K562 (cell line): Measurements from ENCODE around the gene VMP1. TPM values are rescaled to one million over a fixed set of nuclear protein-coding genes. Genes with fewer than 3 reads are reported as not detected.

ENCODE experiments used
- CAMTA2 ChIP-seq: fragments of 250-450 bp; sonication (Bioruptor Pico); conservative IDR thresholded peaks from 2 replicates; pipeline ENCODE4 v1.5.1; 2022
- CBFA2T2 ChIP-seq: fragments of 450-650 bp; conservative IDR thresholded peaks from 2 replicates; pipeline ENCODE4 v1.6.1; 2017; ENCODE audit warnings: mild to moderate bottlenecking
- CEBPG ChIP-seq, 3 experiments: fragments of 200-800 bp in 1 of 3; sonication (Bioruptor generic) in 1 of 3; sonication (generic) in 1 of 3; formaldehyde crosslinking in 1 of 3; IDR thresholded peaks in 2 of 3; conservative IDR thresholded peaks in 1 of 3; 2 replicates each; pipeline versions ENCODE4 v1.6.1 to v1.8.0; 2016 to 2022; ENCODE audit warnings: missing compliant biosample characterization in 2 of 3, missing genetic modification characterization in 2 of 3, mild to moderate bottlenecking in 1 of 3, missing genetic modification reagents in 1 of 3
- CTCF ChIP-seq, 3 experiments: IDR thresholded peaks in 2 of 3; conservative IDR thresholded peaks in 1 of 3; 2 replicates each; pipeline ENCODE4 v1.5.1; 2011 to 2012; ENCODE audit warnings: low read length in 3 of 3, mild to moderate bottlenecking in 3 of 3, control low read depth in 2 of 3, improper control_type of control experiment in 1 of 3, inconsistent platforms in 1 of 3, low read depth in 1 of 3, mixed read lengths in 1 of 3, moderate library complexity in 1 of 3; ENCODE audit not compliant: insufficient read depth in 2 of 3
- ELK1 ChIP-seq: sonication (generic); formaldehyde crosslinking; IDR thresholded peaks from 2 replicates; pipeline ENCODE4 v1.8.1; 2022; ENCODE audit warnings: missing genetic modification reagents
- FOXK1 ChIP-seq: sonication (generic); formaldehyde crosslinking; IDR thresholded peaks from 2 replicates; pipeline ENCODE4 v1.8.0; 2022; ENCODE audit warnings: missing genetic modification reagents, mild to moderate bottlenecking, borderline replicate concordance
- HDAC2 ChIP-seq: fragments of 450-650 bp; IDR thresholded peaks from 2 replicates; pipeline ENCODE4 v1.6.1; 2016; ENCODE audit warnings: mild to moderate bottlenecking
- HMBOX1 ChIP-seq: sonication (generic); IDR thresholded peaks from 2 replicates; pipeline ENCODE4 v1.6.1; 2016
- MAFG ChIP-seq: fragments of 450-650 bp; conservative IDR thresholded peaks from 2 replicates; pipeline ENCODE4 v1.6.1; 2016; ENCODE audit warnings: missing genetic modification characterization, missing compliant biosample characterization
- NR2C2 ChIP-seq, 2 experiments: fragments of 200-800 bp in 1 of 2; sonication (Bioruptor generic) in 1 of 2; sonication (generic) in 1 of 2; formaldehyde crosslinking in 1 of 2; IDR thresholded peaks; 2 replicates each; pipeline versions ENCODE4 v1.6.1 to v1.8.0; 2016 to 2022; ENCODE audit warnings: mild to moderate bottlenecking in 1 of 2, missing compliant biosample characterization in 1 of 2, missing genetic modification characterization in 1 of 2, missing genetic modification reagents in 1 of 2
- PHF21A ChIP-seq: fragments of 450-650 bp; IDR thresholded peaks from 2 replicates; pipeline ENCODE4 v1.6.1; 2017; ENCODE audit warnings: low read depth, borderline replicate concordance
- PRPF4 ChIP-seq: fragments of 200-400 bp; formaldehyde crosslinking; IDR thresholded peaks from one replicate; pipeline ENCODE4 v1.6.1; 2017; ENCODE audit warnings: low read length, low read depth, mild to moderate bottlenecking; ENCODE audit not compliant: insufficient read depth, poor library complexity, severe bottlenecking
- PTRF ChIP-seq: fragments of 450-650 bp; IDR thresholded peaks from 2 replicates; pipeline ENCODE4 v1.6.1; 2016; ENCODE audit warnings: mild to moderate bottlenecking, missing genetic modification characterization, missing compliant biosample characterization
- PURB ChIP-seq: sonication (generic); formaldehyde crosslinking; IDR thresholded peaks from 2 replicates; pipeline ENCODE4 v1.9.0; 2021; ENCODE audit warnings: low read depth, mild to moderate bottlenecking, missing genetic modification reagents
- RBM39 ChIP-seq: fragments of 200-400 bp; formaldehyde crosslinking; optimal IDR thresholded peaks from 2 replicates; pipeline ENCODE3; 2018; ENCODE audit warnings: low read depth, low read length
- RFX7 ChIP-seq: fragments of 250-450 bp; sonication (Bioruptor Pico); IDR thresholded peaks from 2 replicates; pipeline ENCODE4 v1.5.1; 2021; ENCODE audit warnings: mild to moderate bottlenecking
- TAF1 ChIP-seq: IDR thresholded peaks from 2 replicates; pipeline ENCODE4 v1.6.1; 2011; ENCODE audit warnings: mild to moderate bottlenecking, low read length, moderate library complexity; ENCODE audit not compliant: insufficient read depth, control insufficient read depth, severe bottlenecking; ENCODE audit errors: extremely low read depth
- YBX1 ChIP-seq: fragments of 450-650 bp; IDR thresholded peaks from 2 replicates; pipeline ENCODE4 v1.7.1; 2016; ENCODE audit warnings: mild to moderate bottlenecking
- ZBED1 ChIP-seq: IDR thresholded peaks from 2 replicates; pipeline ENCODE4 v1.6.1; 2014
- ZKSCAN3 ChIP-seq: fragments of 250-450 bp; sonication (Bioruptor Pico); IDR thresholded peaks from 2 replicates; pipeline ENCODE4 v1.4.0; 2020
- ZNF140 ChIP-seq: fragments of 250-450 bp; sonication (Bioruptor Pico); IDR thresholded peaks from 2 replicates; pipeline ENCODE4 v1.8.0; 2021; ENCODE audit warnings: moderate library complexity, mild to moderate bottlenecking, inconsistent platforms
- ZNF384 ChIP-seq: IDR thresholded peaks from 2 replicates; pipeline ENCODE4 v1.6.1; 2012; ENCODE audit warnings: low read depth, low read length, improper control_type of control experiment
- ZNF644 ChIP-seq: fragments of 200-800 bp; sonication (Bioruptor generic); IDR thresholded peaks from 2 replicates; pipeline ENCODE4 v1.6.1; 2016; ENCODE audit warnings: low read depth, missing genetic modification characterization, missing compliant biosample characterization
- ZNF699 ChIP-seq: fragments of 250-450 bp; sonication (Bioruptor Pico); IDR thresholded peaks from 2 replicates; pipeline ENCODE4 v1.8.0; 2021; ENCODE audit warnings: mild to moderate bottlenecking, moderate library complexity; ENCODE audit not compliant: insufficient replicate concordance
- ZNF717 ChIP-seq: fragments of 250-450 bp; sonication (Bioruptor Pico); IDR thresholded peaks from 2 replicates; pipeline ENCODE4 v1.5.0; 2021
- polyA plus RNA-seq, 8 experiments: library from polyadenylated mRNA; depleted of rRNA in 4 of 8; stranded (reverse) in 5 of 8; unstranded in 3 of 8; fragments of >200 nt; fragmentation: Nextera tagmentation in 2 of 8; fragmentation: Illumina TruSeq in 1 of 8; extraction: Ambion mirVana in 2 of 8; extraction: Trizol in 1 of 8; gene quantifications; 2 replicates each; pipeline versions ENCODE4 v1.2.1 to v1.2.3, GENCODE V29; 2011 to 2014; ENCODE audit warnings: inconsistent platforms in 1 of 8, missing spikeins in 1 of 8
- total RNA-seq, 7 experiments: library from RNA; depleted of rRNA in 6 of 7; stranded (reverse); fragments of >200 nt in 6 of 7; fragmentation: Illumina TruSeq in 2 of 7; extraction: Trizol in 2 of 7; gene quantifications; 2 replicates each; pipeline versions ENCODE4 v1.2.1 to v1.2.3, GENCODE V29; 2011 to 2021; ENCODE audit warnings: low replicate concordance in 1 of 7

The VMP1 gene
- total and polyA plus RNA-seq, 9 of the 15 experiments (the other 6 are each of a cell fraction or from before 2014, with no cell fraction given) = 123 to 304 (median 151) TPM

- TF ChIP-seq RFX7 (CRISPR knock-in tag) (no peak), ZNF384 (peak; percentile 23; the same call in 1 of the 2 replicates), PHF21A (no peak), CBFA2T2 (no peak), ZNF699 (no peak), ZKSCAN3 (no peak), CEBPG (CRISPR knock-in tag; IDR thresholded peaks at IDR 0.05) (no peak), CEBPG (tag; conservative IDR thresholded peaks at IDR 0.05 in 1 of 2, IDR thresholded peaks at IDR 0.05 in 1 of 2) (no peak), PTRF (tag) (no peak), CTCF (IDR thresholded peaks at IDR 0.05 in 2 of 3, conservative IDR thresholded peaks at IDR 0.05 in 1 of 3; ENCODE audit: insufficient read depth in 2 of 3, low read depth in 1 of 3, low read length in 3 of 3) (peak; percentile 57 to 89 (median 65); a peak in 5 of 6 replicates), ZNF140 (CRISPR knock-in tag) (no peak), PURB (CRISPR knock-in tag) (no peak), TAF1 (no peak), HDAC2 (no peak), ZNF644 (tag) (no peak), CAMTA2 (no peak), RBM39 (no peak), MAFG (tag) (no peak), YBX1 (no peak), ZNF717 (CRISPR knock-in tag) (no peak), HMBOX1 (peak; percentile 60), FOXK1 (CRISPR knock-in tag) (no peak), ELK1 (CRISPR knock-in tag) (no peak), NR2C2 (CRISPR knock-in tag; IDR thresholded peaks at IDR 0.05) (no peak), NR2C2 (tag; IDR thresholded peaks at IDR 0.05) (0 out of 2 replicates have a peak, but pooled peaks have one; percentile 28), PRPF4 (no peak), ZBED1 (no peak)
These were observed 46.3 kb downstream of the VMP1 start (continued) for GRCh38 chr17:59753522-59754467.
